Measurements from ENCODE around the gene COL4A2.

COL4A2 gene

DNA sequence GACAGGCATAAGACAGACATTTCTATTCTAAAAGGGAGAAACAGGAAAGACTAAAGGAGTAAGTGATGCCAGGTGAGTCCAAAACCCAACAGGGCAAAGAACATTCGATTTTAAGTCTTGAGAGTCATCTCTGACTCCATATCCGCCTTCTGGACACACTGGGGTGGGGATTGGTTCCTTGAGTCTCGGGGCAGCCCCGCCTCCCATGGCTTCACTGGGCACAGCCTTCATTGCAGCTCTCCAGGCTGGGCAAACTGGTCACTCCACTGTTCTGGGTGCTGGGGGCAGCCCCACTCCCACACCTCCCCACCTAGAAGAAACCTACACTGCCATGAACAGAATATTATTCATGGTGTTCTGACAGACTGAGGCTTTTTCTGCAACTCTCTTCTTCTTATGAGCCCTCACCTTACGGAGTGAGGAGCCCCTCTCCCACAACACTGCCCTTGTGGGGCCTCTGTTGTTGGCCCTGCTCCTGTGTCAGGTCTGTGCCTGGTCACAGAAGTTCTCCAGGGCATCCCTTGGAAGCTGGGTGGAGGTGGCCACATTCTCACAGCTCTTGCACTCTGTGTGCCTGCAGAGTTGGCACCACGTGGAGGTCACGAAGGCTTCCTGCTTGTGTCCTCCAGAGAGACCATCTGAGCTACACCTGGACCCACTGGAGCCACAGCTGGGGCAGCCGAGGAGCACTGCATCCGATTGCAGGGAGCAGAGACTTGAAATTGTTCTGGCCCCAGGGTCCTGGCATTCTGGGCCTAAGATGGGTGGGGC, 95.4 kb downstream of the COL4A2 start:
- H3K4me3 ChIP-seq (ENCODE audit: low read length): no peak overlapping the region
- no peak for DNase-seq (ENCODE audit: low read depth)
- TF ChIP-seq, protein P1, sequence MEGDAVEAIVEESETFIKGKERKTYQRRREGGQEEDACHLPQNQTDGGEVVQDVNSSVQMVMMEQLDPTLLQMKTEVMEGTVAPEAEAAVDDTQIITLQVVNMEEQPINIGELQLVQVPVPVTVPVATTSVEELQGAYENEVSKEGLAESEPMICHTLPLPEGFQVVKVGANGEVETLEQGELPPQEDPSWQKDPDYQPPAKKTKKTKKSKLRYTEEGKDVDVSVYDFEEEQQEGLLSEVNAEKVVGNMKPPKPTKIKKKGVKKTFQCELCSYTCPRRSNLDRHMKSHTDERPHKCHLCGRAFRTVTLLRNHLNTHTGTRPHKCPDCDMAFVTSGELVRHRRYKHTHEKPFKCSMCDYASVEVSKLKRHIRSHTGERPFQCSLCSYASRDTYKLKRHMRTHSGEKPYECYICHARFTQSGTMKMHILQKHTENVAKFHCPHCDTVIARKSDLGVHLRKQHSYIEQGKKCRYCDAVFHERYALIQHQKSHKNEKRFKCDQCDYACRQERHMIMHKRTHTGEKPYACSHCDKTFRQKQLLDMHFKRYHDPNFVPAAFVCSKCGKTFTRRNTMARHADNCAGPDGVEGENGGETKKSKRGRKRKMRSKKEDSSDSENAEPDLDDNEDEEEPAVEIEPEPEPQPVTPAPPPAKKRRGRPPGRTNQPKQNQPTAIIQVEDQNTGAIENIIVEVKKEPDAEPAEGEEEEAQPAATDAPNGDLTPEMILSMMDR (conservative IDR thresholded peaks at IDR 0.05; ENCODE audit: low read length): no peak

GRCh38 chr13:110403315-110403714, 96.2 kb downstream of the COL4A2 start:
- no peak overlapping the region for H3K4me3 ChIP-seq (ENCODE audit: low read length)
- peak; percentile 94 for DNase-seq (ENCODE audit: low read depth)
- TF ChIP-seq, protein P1 (conservative IDR thresholded peaks at IDR 0.05; ENCODE audit: low read length): no peak

DNA sequence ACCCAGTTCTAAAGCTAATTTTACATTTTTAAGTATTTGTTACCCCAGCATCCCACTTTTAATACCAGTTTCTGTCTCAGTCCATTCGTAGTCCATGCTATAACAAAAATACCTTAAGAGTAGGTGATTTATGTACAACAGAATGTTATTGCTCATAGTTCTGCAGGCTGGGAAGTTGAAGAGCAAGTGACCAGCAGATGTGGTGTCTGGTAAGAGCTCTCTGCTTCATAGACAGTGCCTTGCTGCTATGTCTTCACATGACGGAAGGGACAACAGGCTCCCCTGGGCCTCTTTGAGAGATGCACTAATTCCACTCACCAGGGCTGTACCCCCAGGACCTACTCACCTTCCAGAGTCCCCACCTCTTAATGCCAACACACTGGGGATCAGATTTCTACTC, 96.6 kb downstream of the COL4A2 start:
- DNase-seq (ENCODE audit: low read depth): peak; percentile 79
- H3K4me3 ChIP-seq (ENCODE audit: low read length): no peak overlapping the region
- TF ChIP-seq, protein P1 (conservative IDR thresholded peaks at IDR 0.05; ENCODE audit: low read length): no peak

DNA sequence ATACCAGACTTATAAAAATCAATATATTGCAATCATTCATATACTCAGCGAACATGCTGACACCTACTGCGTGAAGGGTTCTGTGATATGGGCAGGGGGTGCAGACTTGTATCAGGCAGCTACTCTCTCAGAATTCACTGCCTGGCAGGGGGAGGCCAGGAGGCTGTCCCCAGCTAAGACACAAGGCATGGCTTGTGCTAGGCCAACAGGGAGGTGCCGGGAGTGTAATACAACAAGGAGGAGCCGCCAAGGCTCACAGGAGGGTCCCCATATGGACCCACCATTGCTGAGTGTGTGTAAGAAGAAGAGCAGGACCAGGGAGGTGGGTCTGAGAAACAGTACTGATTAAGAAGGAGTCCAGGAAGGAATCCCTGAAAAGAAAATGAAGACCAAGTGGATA, 97.2 kb downstream of the COL4A2 start:
- TF ChIP-seq, protein P1 (conservative IDR thresholded peaks at IDR 0.05; ENCODE audit: low read length): no peak
- DNase-seq (ENCODE audit: low read depth): no peak
- no peak overlapping the region for H3K4me3 ChIP-seq (ENCODE audit: low read length)

GRCh38 chr13:110405597-110406450, 98.7 kb downstream of the COL4A2 start:
- H3K4me3 ChIP-seq (ENCODE audit: low read length): no peak overlapping the region
- peak; percentile 93 for DNase-seq (ENCODE audit: low read depth)
- TF ChIP-seq, protein P1 (conservative IDR thresholded peaks at IDR 0.05; ENCODE audit: low read length): no peak

DNA sequence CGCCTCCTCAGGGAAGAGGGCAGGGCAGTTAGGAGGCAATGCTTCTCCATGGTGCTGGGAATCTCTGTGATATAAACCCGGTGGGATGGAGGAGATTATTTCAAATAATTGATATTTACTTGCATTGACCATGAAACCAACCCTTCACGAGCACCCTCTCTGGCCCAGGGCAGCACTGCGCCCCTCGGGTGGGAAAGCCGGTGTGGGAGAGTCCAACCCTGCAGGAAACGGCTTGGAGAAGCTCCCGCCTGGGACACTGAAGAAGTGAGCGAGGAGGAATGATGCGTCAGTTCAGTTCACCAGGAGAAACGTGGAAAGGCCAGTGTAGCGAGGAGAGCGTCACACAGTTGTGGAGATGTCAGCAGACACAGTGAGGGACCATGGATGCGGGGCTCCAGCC, 99.9 kb downstream of the COL4A2 start:
- TF ChIP-seq, protein P1 (conservative IDR thresholded peaks at IDR 0.05; ENCODE audit: low read length): no peak
- H3K4me3 ChIP-seq (ENCODE audit: low read length): no peak overlapping the region
- DNase-seq (ENCODE audit: low read depth): no peak

Data from AG10803 (cell line).